IMR-90 (cell line): ENCODE measurements around the gene EDEM1. TPM values are rescaled to one million over a fixed set of nuclear protein-coding genes. Genes with fewer than 3 reads are reported as not detected.

Experiments used
- ATAC-seq: fragments of 200-7000 bp; cut with Tn5 transposase; 2 replicates; pipeline ENCODE4 v1.9.1; 2020; ENCODE audit warnings: low read depth, mild to moderate bottlenecking, moderate library complexity
- BruUV-seq: library from RNA; stranded (reverse); fragments of 400-500 nt; replicated peaks from 2 replicates; lab custom pipeline; 2021; lab: Mats Ljungman, UMichigan
- CTCF ChIA-PET: fragments of 300-600 bp; formaldehyde crosslinking; extraction: SDS; loops from one replicate; lab custom pipeline; 2021; ENCODE audit warnings: antibody characterized with exemption; lab: Yijun Ruan, JAX
- POLR2A ChIA-PET: fragments of 300-600 bp; sonication (Branson Sonifier 250); formaldehyde crosslinking; loops from one replicate; lab custom pipeline; 2022; ENCODE audit warnings: antibody characterized with exemption; ENCODE audit not compliant: unreplicated experiment; lab: Charles Lee
- DNase-seq: peaks from one replicate; pipeline ENCODE4 v3.0.0; 2013
- H2AFZ ChIP-seq: replicated peaks from 2 replicates; pipeline ENCODE3; 2013; ENCODE audit warnings: low read length, mild to moderate bottlenecking; ENCODE audit not compliant: poor library complexity
- H2AK5ac ChIP-seq: 2 replicates; pipeline ENCODE4 v1.6.1; 2013; ENCODE audit warnings: low read depth, low read length, inconsistent platforms
- H2AK9ac ChIP-seq: replicated peaks from 2 replicates; pipeline ENCODE3; 2013; ENCODE audit warnings: mild to moderate bottlenecking, low read depth, low read length, moderate library complexity; ENCODE audit not compliant: poor library complexity
- H2BK120ac ChIP-seq: 2 replicates; pipeline ENCODE4 v1.6.1; 2013; ENCODE audit warnings: low read depth, low read length, inconsistent platforms
- H2BK15ac ChIP-seq: 3 replicates; pipeline ENCODE4 v1.6.1; 2013; ENCODE audit warnings: low read depth, low read length, inconsistent platforms
- H2BK20ac ChIP-seq: 2 replicates; pipeline ENCODE4 v1.6.1; 2013; ENCODE audit warnings: low read depth, mild to moderate bottlenecking, inconsistent platforms, low read length, moderate library complexity
- H2BK5ac ChIP-seq: 2 replicates; pipeline ENCODE4 v1.6.1; 2013; ENCODE audit warnings: mild to moderate bottlenecking, low read depth, low read length, inconsistent platforms; ENCODE audit not compliant: poor library complexity, severe bottlenecking
- H3K14ac ChIP-seq: replicated peaks from 2 replicates; pipeline ENCODE4 v1.6.1; 2013; ENCODE audit warnings: low read depth, low read length, inconsistent platforms
- H3K18ac ChIP-seq: 2 replicates; pipeline ENCODE4 v1.6.1; 2013; ENCODE audit warnings: low read depth, low read length, control low read depth
- H3K23ac ChIP-seq: 2 replicates; pipeline ENCODE4 v1.6.1; 2013; ENCODE audit warnings: low read depth, low read length, inconsistent platforms
- H3K27ac ChIP-seq: 2 replicates; pipeline ENCODE4 v1.5.1; 2013; ENCODE audit warnings: mild to moderate bottlenecking, control low read depth, low read length; ENCODE audit not compliant: insufficient read depth
- H3K27me3 ChIP-seq: 2 replicates; pipeline ENCODE4 v1.6.1; 2013; ENCODE audit warnings: low read length; ENCODE audit not compliant: control insufficient read depth, insufficient read depth
- H3K36me3 ChIP-seq: 2 replicates; pipeline ENCODE4 v1.6.1; 2013; ENCODE audit warnings: low read length, mixed read lengths; ENCODE audit not compliant: control insufficient read depth, insufficient read depth
- H3K4ac ChIP-seq: 2 replicates; pipeline ENCODE4 v1.6.1; 2013; ENCODE audit warnings: low read depth, low read length, inconsistent platforms
- H3K4me1 ChIP-seq: 2 replicates; pipeline ENCODE4 v1.6.1; 2013; ENCODE audit warnings: low read length, mixed read lengths; ENCODE audit not compliant: control insufficient read depth, insufficient read depth
- H3K4me2 ChIP-seq: 2 replicates; pipeline ENCODE4 v1.6.1; 2013; ENCODE audit warnings: low read depth, mild to moderate bottlenecking, control low read depth, low read length, moderate library complexity
- H3K4me3 ChIP-seq: 2 replicates; pipeline ENCODE4 v1.5.1; 2013; ENCODE audit warnings: low read depth, mild to moderate bottlenecking, control low read depth, low read length, moderate library complexity; ENCODE audit not compliant: insufficient read depth
- H3K56ac ChIP-seq: 2 replicates; pipeline ENCODE4 v1.6.1; 2013; ENCODE audit warnings: low read length, inconsistent platforms; ENCODE audit not compliant: insufficient read depth; ENCODE audit errors: extremely low read depth
- H3K79me1 ChIP-seq, 2 experiments: 2 replicates each; pipeline ENCODE4 v1.6.1; 2013; ENCODE audit warnings: low read length in 2 of 2, inconsistent platforms in 1 of 2, low read depth in 1 of 2
- H3K9ac ChIP-seq: 2 replicates; pipeline ENCODE4 v1.6.1; 2013; ENCODE audit warnings: low read depth, low read length, control low read depth
- H3K9me1 ChIP-seq: 2 replicates; pipeline ENCODE4 v1.6.1; 2013; ENCODE audit warnings: low read length, inconsistent platforms; ENCODE audit not compliant: insufficient read depth
- H3K9me3 ChIP-seq: 2 replicates; pipeline ENCODE4 v1.6.1; 2013; ENCODE audit warnings: low read length; ENCODE audit not compliant: control insufficient read depth, insufficient read depth
- H4K20me1 ChIP-seq: 2 replicates; pipeline ENCODE4 v1.6.1; 2013; ENCODE audit warnings: low read length, inconsistent platforms; ENCODE audit not compliant: insufficient read depth
- H4K5ac ChIP-seq: 2 replicates; pipeline ENCODE4 v1.6.1; 2013; ENCODE audit warnings: mild to moderate bottlenecking, low read depth, low read length, control low read depth
- H4K8ac ChIP-seq, 2 experiments: 2 replicates each; pipeline ENCODE4 v1.6.1; 2013; ENCODE audit warnings: low read depth in 2 of 2, low read length in 2 of 2, control low read depth in 1 of 2, inconsistent platforms in 1 of 2
- H4K91ac ChIP-seq: 2 replicates; pipeline ENCODE4 v1.6.1; 2013; ENCODE audit warnings: low read depth, low read length, inconsistent platforms; ENCODE audit not compliant: insufficient read depth
- BHLHE40 ChIP-seq: fragments of 150-350 bp; IDR thresholded peaks from 2 replicates; pipeline ENCODE4 v1.6.1; 2016; ENCODE audit warnings: mild to moderate bottlenecking, low read depth, low read length
- CEBPB ChIP-seq: IDR thresholded peaks from 2 replicates; pipeline ENCODE4 v1.6.1; 2012; ENCODE audit warnings: low read depth, low read length, improper control_type of control experiment
- FOS ChIP-seq: fragments of 150-350 bp; IDR thresholded peaks from 2 replicates; pipeline ENCODE4 v1.6.1; 2016; ENCODE audit warnings: low read depth, low read length
- MAFK ChIP-seq: IDR thresholded peaks from 2 replicates; pipeline ENCODE4 v1.6.1; 2012; ENCODE audit warnings: low read depth, low read length, improper control_type of control experiment
- MXI1 ChIP-seq: IDR thresholded peaks from 2 replicates; pipeline ENCODE4 v1.6.1; 2012; ENCODE audit warnings: low read depth, mild to moderate bottlenecking, low read length, moderate library complexity, borderline replicate concordance
- POLR2A ChIP-seq: IDR thresholded peaks from 2 replicates; pipeline ENCODE4 v1.6.1; 2012; ENCODE audit warnings: mild to moderate bottlenecking, low read depth, low read length
- RAD21 ChIP-seq: IDR thresholded peaks from 2 replicates; pipeline ENCODE4 v1.6.1; 2012; ENCODE audit warnings: low read length, improper control_type of control experiment
- RFX5 ChIP-seq: IDR thresholded peaks from 2 replicates; pipeline ENCODE4 v1.8.0; 2012; ENCODE audit warnings: low read depth, mild to moderate bottlenecking, low read length, moderate library complexity
- WGBS, 2 experiments: methylation state at CpG; one replicate each; pipeline versions ENCODE4 v1.1.5 to v1.1.7; 2013; ENCODE audit warnings: missing lambda C conversion rate in 2 of 2; ENCODE audit not compliant: insufficient read length in 1 of 2; ENCODE audit errors: extremely low coverage in 2 of 2; 5-methylcytosine and 5-hydroxymethylcytosine counted together
- dilution Hi-C: fragments of 300-500 bp; cut with HindIII; formaldehyde crosslinking; loops from one replicate; pipeline ENCODE4 v1.14.3; 2018; ENCODE audit warnings: low sequenced_read_pairs; ENCODE audit not compliant: unreplicated experiment
- in situ Hi-C: fragments of 300-500 bp; cut with MboI; formaldehyde crosslinking; loops from 3 replicates; pipeline ENCODE4 v1.14.3; 2019; ENCODE audit warnings: low sequenced_read_pairs, inconsistent platforms, mixed read lengths
- intact Hi-C: fragments of 100-400 bp; cut with micrococcal nuclease; formaldehyde crosslinking; loops from 2 replicates; pipeline ENCODE4 v1.10.0; 2022
- polyA plus RNA-seq, 3 experiments: library from polyadenylated mRNA; depleted of rRNA; stranded (reverse); fragments of >200 nt; gene quantifications; 2 replicates each; pipeline ENCODE4 v1.2.3, GENCODE V29; 2012; ENCODE audit warnings: low replicate concordance in 1 of 3
- total RNA-seq: library from RNA; depleted of rRNA; stranded (reverse); fragments of >200 nt; gene quantifications from 2 replicates; pipeline ENCODE4 v1.2.3, GENCODE V29; 2012
- TF ChIP-seq, protein P1 (sequence below): conservative IDR thresholded peaks from 2 replicates; pipeline ENCODE4 v1.5.1; 2012; ENCODE audit warnings: mild to moderate bottlenecking, low read depth, low read length, improper control_type of control experiment

The EDEM1 gene
- total and polyA plus RNA-seq, 2 of the 4 experiments (the other 2 are of a cell fraction), result 23.5 to 27.0 TPM

DNA sequence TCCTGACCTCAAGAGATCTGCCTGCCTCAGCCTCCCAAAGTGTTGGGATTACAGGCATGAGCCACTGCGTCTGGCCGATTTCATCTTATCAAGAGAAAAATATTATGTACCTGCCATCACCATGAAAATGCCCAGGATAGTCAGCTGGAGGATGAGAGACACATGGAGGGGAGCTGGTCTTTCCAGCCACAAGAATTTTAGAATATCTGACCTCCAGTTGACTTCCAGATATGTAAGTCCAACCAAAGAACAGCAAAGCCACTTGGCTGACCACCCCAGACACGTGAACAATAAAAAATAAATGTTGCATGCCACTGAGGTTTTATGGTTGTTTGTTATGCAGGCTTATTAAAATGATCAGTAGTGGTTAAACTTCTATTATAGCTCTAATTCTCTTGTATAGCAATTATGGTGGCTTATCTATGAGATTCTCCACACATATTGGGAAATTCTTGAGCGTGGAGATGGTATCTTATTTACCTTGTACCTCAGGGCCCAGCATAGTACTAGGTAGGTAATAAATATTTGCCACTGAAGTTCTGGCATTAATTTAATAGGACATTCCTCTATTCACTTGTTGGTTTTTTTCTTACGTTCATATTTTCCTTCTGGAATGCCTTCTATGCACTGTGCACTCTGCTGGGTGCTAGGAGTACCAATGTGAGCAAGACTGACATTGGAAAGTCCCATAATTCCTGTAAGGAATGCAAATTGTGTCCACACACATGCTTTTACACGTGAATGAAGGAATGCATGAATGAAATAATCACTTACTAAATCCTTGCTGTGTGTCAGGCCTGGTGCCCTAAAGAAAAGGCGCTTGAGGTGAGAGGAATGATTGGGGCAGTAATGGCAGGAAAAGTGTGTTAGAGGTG, 77.6 kb downstream of the EDEM1 start:
- H3K4me3 ChIP-seq, result no peak overlapping the region
- in situ Hi-C loops, result no loop called here
- no peak overlapping the region for H2BK120ac ChIP-seq
- H3K9me1 ChIP-seq, result no peaks in the 10 kb centered on the region
- H2AFZ ChIP-seq, result no peak overlapping the region
- H2BK20ac ChIP-seq, result no peak overlapping the region
- no peak overlapping the region for H3K18ac ChIP-seq
- intact Hi-C loops, result no loop called here
- H3K14ac ChIP-seq, result no peak overlapping the region
- no peaks in the 10 kb centered on the region for H3K9me3 ChIP-seq
- ATAC-seq (no peak), DNase-seq (peak; percentile 4)
- no peaks in the 10 kb centered on the region for H3K27me3 ChIP-seq
- no peak overlapping the region for H2AK9ac ChIP-seq
- POLR2A ChIA-PET, result no interaction called here
- H4K20me1 ChIP-seq, result no peaks in the 10 kb centered on the region
- dilution Hi-C loops, result no loop called here
- H4K5ac ChIP-seq, result no peak overlapping the region
- H4K8ac ChIP-seq, result no peak overlapping the region
- H2BK5ac ChIP-seq, result no peak overlapping the region
- CTCF ChIA-PET, result no interaction called here
- no peak overlapping the region for H4K91ac ChIP-seq
- H3K27ac ChIP-seq, result no peak overlapping the region
- no peak overlapping the region for H3K56ac ChIP-seq
- 83% methylated on average over 1 of the region's 7 CpGs; no CpG with 5 or more reads in 1 of the 2 experiments for WGBS, 2 experiments
- no peak for TF ChIP-seq MXI1
- TF ChIP-seq RFX5, result no peak
- TF ChIP-seq, protein P1, sequence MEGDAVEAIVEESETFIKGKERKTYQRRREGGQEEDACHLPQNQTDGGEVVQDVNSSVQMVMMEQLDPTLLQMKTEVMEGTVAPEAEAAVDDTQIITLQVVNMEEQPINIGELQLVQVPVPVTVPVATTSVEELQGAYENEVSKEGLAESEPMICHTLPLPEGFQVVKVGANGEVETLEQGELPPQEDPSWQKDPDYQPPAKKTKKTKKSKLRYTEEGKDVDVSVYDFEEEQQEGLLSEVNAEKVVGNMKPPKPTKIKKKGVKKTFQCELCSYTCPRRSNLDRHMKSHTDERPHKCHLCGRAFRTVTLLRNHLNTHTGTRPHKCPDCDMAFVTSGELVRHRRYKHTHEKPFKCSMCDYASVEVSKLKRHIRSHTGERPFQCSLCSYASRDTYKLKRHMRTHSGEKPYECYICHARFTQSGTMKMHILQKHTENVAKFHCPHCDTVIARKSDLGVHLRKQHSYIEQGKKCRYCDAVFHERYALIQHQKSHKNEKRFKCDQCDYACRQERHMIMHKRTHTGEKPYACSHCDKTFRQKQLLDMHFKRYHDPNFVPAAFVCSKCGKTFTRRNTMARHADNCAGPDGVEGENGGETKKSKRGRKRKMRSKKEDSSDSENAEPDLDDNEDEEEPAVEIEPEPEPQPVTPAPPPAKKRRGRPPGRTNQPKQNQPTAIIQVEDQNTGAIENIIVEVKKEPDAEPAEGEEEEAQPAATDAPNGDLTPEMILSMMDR, result no peak
- no peak for TF ChIP-seq FOS
- TF ChIP-seq BHLHE40, result no peak
- no peak for TF ChIP-seq POLR2A
- no peak for TF ChIP-seq CEBPB
- no peak for TF ChIP-seq RAD21
- no peak for TF ChIP-seq MAFK
- H3K36me3 ChIP-seq, result no peaks in the 10 kb centered on the region
- no peak overlapping the region for H3K4ac ChIP-seq
- no peak overlapping the region for H3K23ac ChIP-seq
- no peak overlapping the region for H3K4me2 ChIP-seq
- no peak overlapping the region for H2AK5ac ChIP-seq
- no peaks in the 10 kb centered on the region; the same call in 1 of the 2 replicates for H3K4me1 ChIP-seq
- no peak overlapping the region for H3K9ac ChIP-seq
- H2BK15ac ChIP-seq, result no peak overlapping the region
- no peaks in the 10 kb centered on the region for H3K79me1 ChIP-seq
- no TSS peak for BruUV-seq
